CD14-positive monocyte (primary cell): Measurements from ENCODE around the gene CEP126. TPM values are rescaled to one million over a fixed set of nuclear protein-coding genes. Genes with fewer than 3 reads are reported as not detected.

ENCODE experiments used
- DNase-seq, 3 donors: peaks; one replicate each; pipeline ENCODE4 v3.0.0-alpha.2; 2011 to 2022
- H2AFZ ChIP-seq: 2 replicates; pipeline ENCODE4 v1.6.0; 2012; ENCODE audit warnings: mild to moderate bottlenecking, low read depth, low read length, inconsistent platforms; ENCODE audit not compliant: insufficient read depth, poor library complexity, severe bottlenecking
- H3K27ac ChIP-seq, 2 donors: 1 replicate in 1 of 2; 2 replicates in 1 of 2; pipeline ENCODE4 v1.5.1; 2012 to 2013; ENCODE audit warnings: low read length in 2 of 2, control low read depth in 1 of 2, inconsistent platforms in 1 of 2, low read depth in 1 of 2, mild to moderate bottlenecking in 1 of 2
- H3K27me3 ChIP-seq, 2 donors: one replicate each; pipeline versions ENCODE4 v1.6.0 to v1.6.1; 2011 to 2013; ENCODE audit warnings: low read length in 2 of 2; ENCODE audit not compliant: control insufficient read depth in 2 of 2, insufficient read depth in 2 of 2
- H3K36me3 ChIP-seq, 2 donors: replicated peaks in 1 of 2; 1 replicate in 1 of 2; 2 replicates in 1 of 2; pipeline versions ENCODE4 v1.5.1 to v1.6.1; 2012 to 2013; ENCODE audit warnings: low read length in 2 of 2, control low read depth in 1 of 2, inconsistent platforms in 1 of 2, mild to moderate bottlenecking in 1 of 2; ENCODE audit not compliant: insufficient read depth in 2 of 2, control insufficient read depth in 1 of 2
- H3K4me1 ChIP-seq, 2 donors: 1 replicate in 1 of 2; 2 replicates in 1 of 2; pipeline versions ENCODE4 v1.5.1 to v1.6.1; 2012 to 2013; ENCODE audit warnings: low read length in 2 of 2, control low read depth in 1 of 2, inconsistent platforms in 1 of 2, mild to moderate bottlenecking in 1 of 2, moderate library complexity in 1 of 2; ENCODE audit not compliant: insufficient read depth in 2 of 2, control insufficient read depth in 1 of 2
- H3K4me2 ChIP-seq: replicated peaks from 2 replicates; pipeline ENCODE3; 2012; ENCODE audit warnings: low read length, moderate library complexity, mild to moderate bottlenecking; ENCODE audit not compliant: poor library complexity, severe bottlenecking; ENCODE audit errors: extremely low read depth
- H3K4me3 ChIP-seq, 3 experiments: fragments of 200-600 bp in 1 of 3; sonication (generic) in 1 of 3; replicated peaks in 1 of 3; 1 replicate in 2 of 3; 2 replicates in 1 of 3; pipeline ENCODE4 v1.5.1; 2011 to 2013; ENCODE audit warnings: low read length in 3 of 3, mild to moderate bottlenecking in 3 of 3, control low read depth in 2 of 3, low read depth in 2 of 3, inconsistent platforms in 1 of 3, moderate library complexity in 1 of 3
- H3K79me2 ChIP-seq: 2 replicates; pipeline ENCODE4 v1.6.0; 2012; ENCODE audit warnings: mild to moderate bottlenecking, control low read depth, inconsistent platforms, low read length, moderate library complexity; ENCODE audit not compliant: insufficient read depth
- H3K9ac ChIP-seq: 2 replicates; pipeline ENCODE4 v1.6.0; 2017; ENCODE audit warnings: low read length, mild to moderate bottlenecking; ENCODE audit not compliant: insufficient read depth, poor library complexity, severe bottlenecking
- H3K9me3 ChIP-seq, 2 donors: replicated peaks in 1 of 2; 1 replicate in 1 of 2; 2 replicates in 1 of 2; pipeline versions ENCODE4 v1.5.1 to v1.6.1; 2012 to 2013; ENCODE audit warnings: low read length in 2 of 2, control low read depth in 1 of 2; ENCODE audit not compliant: control insufficient read depth in 1 of 2, insufficient read depth in 1 of 2
- H4K20me1 ChIP-seq: 2 replicates; pipeline ENCODE4 v1.6.0; 2012; ENCODE audit warnings: mild to moderate bottlenecking, low read length, control low read depth, moderate library complexity; ENCODE audit not compliant: insufficient read depth
- H3K27ac Mint-ChIP-seq, 7 donors: one replicate each; pipeline ENCODE4 v1.8.0; 2020; ENCODE audit warnings: mild to moderate bottlenecking in 7 of 7, mixed read lengths in 7 of 7, moderate library complexity in 6 of 7, inconsistent platforms in 2 of 7
- H3K27me3 Mint-ChIP-seq, 3 donors: one replicate each; pipeline ENCODE4 v1.8.0; 2021 to 2022; ENCODE audit warnings: low read depth in 3 of 3, mild to moderate bottlenecking in 3 of 3, mixed read lengths in 3 of 3, moderate library complexity in 3 of 3, inconsistent platforms in 1 of 3
- H3K36me3 Mint-ChIP-seq, 2 donors: one replicate each; pipeline ENCODE4 v1.8.0; 2020; ENCODE audit warnings: mixed read lengths in 2 of 2, inconsistent platforms in 1 of 2, mild to moderate bottlenecking in 1 of 2
- H3K4me1 Mint-ChIP-seq: one replicate; pipeline ENCODE4 v1.8.0; 2020; ENCODE audit warnings: mild to moderate bottlenecking, mixed read lengths
- H3K4me3 Mint-ChIP-seq, 2 donors: one replicate each; pipeline ENCODE4 v1.8.0; 2020; ENCODE audit warnings: mild to moderate bottlenecking in 2 of 2, mixed read lengths in 2 of 2, moderate library complexity in 1 of 2
- H3K9me3 Mint-ChIP-seq, 7 donors: one replicate each; pipeline ENCODE4 v1.8.0; 2020 to 2022; ENCODE audit warnings: mixed read lengths in 7 of 7, mild to moderate bottlenecking in 6 of 7, moderate library complexity in 6 of 7, inconsistent platforms in 2 of 7
- WGBS: methylation state at CpG from one replicate; pipeline ENCODE4 v1.1.5; 2013; ENCODE audit warnings: missing lambda C conversion rate; ENCODE audit not compliant: insufficient coverage; 5-methylcytosine and 5-hydroxymethylcytosine counted together
- intact Hi-C, 2 donors: fragments of 100-400 bp; cut with micrococcal nuclease; formaldehyde crosslinking; loops; one replicate each; pipeline versions ENCODE4 v1.15.0 to v1.15.1; 2023
- polyA plus RNA-seq, 3 donors: library from polyadenylated mRNA; depleted of rRNA in 1 of 3; unstranded in 2 of 3; stranded (reverse) in 1 of 3; fragments of 300-500 nt in 2 of 3; fragments of >200 nt in 1 of 3; fragmentation: Illumina TruSeq in 2 of 3; gene quantifications; 1 replicate in 2 of 3; 2 replicates in 1 of 3; pipeline ENCODE4 v1.2.3, GENCODE V29; 2012 to 2021
- TF ChIP-seq, protein P1 (sequence below): fragments of 200-600 bp; IDR thresholded peaks from one replicate; pipeline ENCODE4 v1.8.0; 2022; ENCODE audit warnings: antibody characterized with exemption, mild to moderate bottlenecking

The CEP126 gene
- polyA plus RNA-seq, 3 donors = 0.02 to 0.52 TPM; not detected in 1

DNA sequence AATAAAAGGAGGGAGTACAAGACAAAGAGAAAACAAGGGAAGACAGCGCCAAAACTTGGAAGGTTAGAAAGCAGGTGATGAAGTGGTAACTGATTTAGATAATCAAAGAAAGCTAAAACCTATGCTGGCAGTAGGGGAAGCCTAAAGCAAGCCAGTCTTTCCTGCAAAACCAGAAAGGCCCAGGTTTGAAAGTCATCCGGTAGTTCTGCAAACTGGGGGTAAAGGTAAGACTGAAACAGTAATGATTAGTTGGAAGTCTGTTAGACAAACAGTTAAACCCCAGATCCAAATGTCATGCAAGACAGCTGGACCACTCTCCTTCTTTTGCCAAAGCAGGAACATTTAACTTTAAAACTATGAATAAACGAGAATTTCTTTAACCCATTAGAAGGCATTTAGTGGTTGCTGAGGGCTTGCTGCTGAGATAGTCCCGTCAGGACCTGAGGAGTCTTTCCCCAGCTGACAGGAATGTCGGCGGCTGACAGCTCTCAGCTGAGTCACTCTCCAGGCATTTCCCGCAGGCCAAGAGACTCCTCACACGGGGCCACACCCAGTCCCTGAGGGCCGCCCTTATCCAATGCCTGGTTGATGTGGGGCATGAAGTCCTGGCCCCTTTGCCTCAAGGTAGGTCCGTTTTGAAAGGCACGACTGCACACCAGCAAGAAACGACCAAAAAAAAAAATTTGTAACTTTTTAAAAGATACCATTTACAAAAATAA, 96.1 kb downstream of the CEP126 start:
- H3K4me3 ChIP-seq = no peak overlapping the region
- no peak overlapping the region for H3K27ac ChIP-seq
- H3K4me2 ChIP-seq = no peak overlapping the region
- H3K27me3 ChIP-seq = peaks cover 7 to 15% of the 10 kb centered on the region in 2 donors
- DNase-seq = no peak
- H4K20me1 ChIP-seq = no peaks in the 10 kb centered on the region
- no peak overlapping the region for H2AFZ ChIP-seq
- Mint-ChIP-seq H3K4me1 (no peaks in the 10 kb centered on the region), H3K36me3 (no peaks in the 10 kb centered on the region), H3K27me3 (peaks cover 6 to 24% (median 11%) of the 10 kb centered on the region in 3 donors), H3K27ac (peak overlapping the region in 1 of 7 donors; percentile 52), H3K4me3 (no peak overlapping the region), H3K9me3 (peaks cover 0 to 3% (median 0%) of the 10 kb centered on the region in 7 donors)
- H3K4me1 ChIP-seq = no peaks in the 10 kb centered on the region
- TF ChIP-seq, protein P1, sequence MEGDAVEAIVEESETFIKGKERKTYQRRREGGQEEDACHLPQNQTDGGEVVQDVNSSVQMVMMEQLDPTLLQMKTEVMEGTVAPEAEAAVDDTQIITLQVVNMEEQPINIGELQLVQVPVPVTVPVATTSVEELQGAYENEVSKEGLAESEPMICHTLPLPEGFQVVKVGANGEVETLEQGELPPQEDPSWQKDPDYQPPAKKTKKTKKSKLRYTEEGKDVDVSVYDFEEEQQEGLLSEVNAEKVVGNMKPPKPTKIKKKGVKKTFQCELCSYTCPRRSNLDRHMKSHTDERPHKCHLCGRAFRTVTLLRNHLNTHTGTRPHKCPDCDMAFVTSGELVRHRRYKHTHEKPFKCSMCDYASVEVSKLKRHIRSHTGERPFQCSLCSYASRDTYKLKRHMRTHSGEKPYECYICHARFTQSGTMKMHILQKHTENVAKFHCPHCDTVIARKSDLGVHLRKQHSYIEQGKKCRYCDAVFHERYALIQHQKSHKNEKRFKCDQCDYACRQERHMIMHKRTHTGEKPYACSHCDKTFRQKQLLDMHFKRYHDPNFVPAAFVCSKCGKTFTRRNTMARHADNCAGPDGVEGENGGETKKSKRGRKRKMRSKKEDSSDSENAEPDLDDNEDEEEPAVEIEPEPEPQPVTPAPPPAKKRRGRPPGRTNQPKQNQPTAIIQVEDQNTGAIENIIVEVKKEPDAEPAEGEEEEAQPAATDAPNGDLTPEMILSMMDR = no peak
- H3K79me2 ChIP-seq = no peaks in the 10 kb centered on the region
- WGBS = 33% methylated on average over 4 of the region's 12 CpGs
- no peaks in the 10 kb centered on the region for H3K9me3 ChIP-seq
- H3K9ac ChIP-seq = no peak overlapping the region
- intact Hi-C loops = loop anchor here in 1 of 2 donors (10.0 kb wide), 1 partner anchor 556 kb away; no protein-coding TSS in a partner anchor
- no peaks in the 10 kb centered on the region for H3K36me3 ChIP-seq

GRCh38 chr11:102012946-102013345, 98.1 kb downstream of the CEP126 start:
- no peaks in the 10 kb centered on the region for H3K36me3 Mint-ChIP-seq
- TF ChIP-seq, protein P1 = no peak
- H3K9me3 Mint-ChIP-seq = peaks cover 0 to 3% (median 0%) of the 10 kb centered on the region in 7 donors
- no peak for DNase-seq
- peaks cover 7 to 15% of the 10 kb centered on the region in 2 donors for H3K27me3 ChIP-seq
- H3K27ac Mint-ChIP-seq = no peak overlapping the region
- no peaks in the 10 kb centered on the region for H3K4me1 Mint-ChIP-seq
- H3K27me3 Mint-ChIP-seq = peaks cover 6 to 26% (median 9%) of the 10 kb centered on the region in 3 donors
- H2AFZ ChIP-seq = no peak overlapping the region
- H3K4me1 ChIP-seq = no peaks in the 10 kb centered on the region
- no peaks in the 10 kb centered on the region for H3K79me2 ChIP-seq
- H3K4me2 ChIP-seq = no peak overlapping the region
- intact Hi-C loops = loop anchor here in 1 of 2 donors (10.0 kb wide), 1 partner anchor 558 kb away; no protein-coding TSS in a partner anchor
- H3K36me3 ChIP-seq = no peaks in the 10 kb centered on the region
- no peak overlapping the region for H3K4me3 Mint-ChIP-seq
- H3K9ac ChIP-seq = no peak overlapping the region
- H3K9me3 ChIP-seq = no peaks in the 10 kb centered on the region
- no peak overlapping the region for H3K4me3 ChIP-seq
- no peak overlapping the region for H3K27ac ChIP-seq
- no peaks in the 10 kb centered on the region for H4K20me1 ChIP-seq
- WGBS = 19% methylated on average over 3 of the region's 3 CpGs
